Trophoblast cell (in vitro differentiated cells and primary cell): Measurements from ENCODE around the gene KCNMA1.

Source experiments
- DNase-seq, 2 donors: peaks; one replicate each; pipeline ENCODE4 v3.0.0-alpha.2; 2016
- H2AFZ ChIP-seq: 2 replicates; pipeline ENCODE4 v1.6.1; 2013; ENCODE audit warnings: low read length, moderate library complexity, mild to moderate bottlenecking; ENCODE audit not compliant: insufficient read depth, poor library complexity
- H2AK5ac ChIP-seq: 2 replicates; pipeline ENCODE4 v1.6.1; 2013; ENCODE audit warnings: mild to moderate bottlenecking, low read length
- H2BK120ac ChIP-seq: 2 replicates; pipeline ENCODE4 v1.6.1; 2013; ENCODE audit warnings: low read length, mild to moderate bottlenecking, moderate library complexity; ENCODE audit not compliant: insufficient read depth, poor library complexity
- H2BK12ac ChIP-seq: 2 replicates; pipeline ENCODE4 v1.6.1; 2013; ENCODE audit warnings: mild to moderate bottlenecking, low read length, moderate library complexity
- H2BK5ac ChIP-seq: 2 replicates; pipeline ENCODE4 v1.6.1; 2013; ENCODE audit warnings: low read length, low read depth, moderate library complexity, mild to moderate bottlenecking; ENCODE audit not compliant: poor library complexity
- H3K14ac ChIP-seq: 2 replicates; pipeline ENCODE4 v1.6.1; 2013; ENCODE audit warnings: mild to moderate bottlenecking, low read length
- H3K18ac ChIP-seq: 2 replicates; pipeline ENCODE4 v1.6.1; 2013; ENCODE audit warnings: mild to moderate bottlenecking, low read length
- H3K23ac ChIP-seq: 2 replicates; pipeline ENCODE4 v1.6.1; 2013; ENCODE audit warnings: low read length
- H3K27ac ChIP-seq: 2 replicates; pipeline ENCODE4 v1.5.1; 2013; ENCODE audit warnings: low read depth, mild to moderate bottlenecking, inconsistent platforms, low read length, moderate library complexity
- H3K27me3 ChIP-seq: 2 replicates; pipeline ENCODE4 v1.6.1; 2013; ENCODE audit warnings: inconsistent platforms, mild to moderate bottlenecking, low read length, moderate library complexity; ENCODE audit not compliant: insufficient read depth
- H3K36me3 ChIP-seq, 2 experiments: 1 replicate in 1 of 2; 2 replicates in 1 of 2; pipeline ENCODE4 v1.6.1; 2013; ENCODE audit warnings: low read length in 2 of 2, mild to moderate bottlenecking in 2 of 2, moderate library complexity in 1 of 2; ENCODE audit not compliant: insufficient read depth in 2 of 2, control insufficient read depth in 1 of 2
- H3K4ac ChIP-seq: 2 replicates; pipeline ENCODE4 v1.6.1; 2013; ENCODE audit warnings: low read depth, mild to moderate bottlenecking, low read length, moderate library complexity
- H3K4me1 ChIP-seq, 2 experiments: 1 replicate in 1 of 2; 2 replicates in 1 of 2; pipeline ENCODE4 v1.6.1; 2013; ENCODE audit warnings: low read length in 2 of 2, mild to moderate bottlenecking in 2 of 2, moderate library complexity in 1 of 2; ENCODE audit not compliant: insufficient read depth in 2 of 2, control insufficient read depth in 1 of 2
- H3K4me2 ChIP-seq: 2 replicates; pipeline ENCODE4 v1.6.1; 2013; ENCODE audit warnings: inconsistent platforms, mild to moderate bottlenecking, low read length, moderate library complexity
- H3K4me3 ChIP-seq: 2 replicates; pipeline ENCODE4 v1.5.1; 2013; ENCODE audit warnings: mild to moderate bottlenecking, low read depth, low read length, inconsistent platforms
- H3K79me1 ChIP-seq: one replicate; pipeline ENCODE4 v1.6.1; 2013; ENCODE audit warnings: low read length
- H3K79me2 ChIP-seq: 2 replicates; pipeline ENCODE4 v1.6.1; 2013; ENCODE audit warnings: low read length, mild to moderate bottlenecking; ENCODE audit not compliant: control insufficient read depth, insufficient read depth, poor library complexity
- H3K9ac ChIP-seq: 2 replicates; pipeline ENCODE4 v1.6.1; 2013; ENCODE audit warnings: mild to moderate bottlenecking, low read length
- H3K9me3 ChIP-seq: 2 replicates; pipeline ENCODE4 v1.6.1; 2013; ENCODE audit warnings: low read depth, mild to moderate bottlenecking, control low read depth, inconsistent platforms, low read length; ENCODE audit not compliant: insufficient read depth
- H4K12ac ChIP-seq: 2 replicates; pipeline ENCODE4 v1.6.1; 2013; ENCODE audit warnings: low read depth, mild to moderate bottlenecking, low read length, moderate library complexity
- H4K8ac ChIP-seq: 2 replicates; pipeline ENCODE4 v1.6.1; 2013; ENCODE audit warnings: low read depth, mild to moderate bottlenecking, low read length, moderate library complexity
- H4K91ac ChIP-seq: one replicate; pipeline ENCODE4 v1.6.1; 2013; ENCODE audit warnings: low read depth, mild to moderate bottlenecking, low read length, moderate library complexity
- WGBS: extraction: QIAGEN DNeasy Blood & Tissue Kit; methylation state at CpG from one replicate; pipeline ENCODE4 v1.1.7; 2013; ENCODE audit warnings: missing lambda C conversion rate; ENCODE audit not compliant: insufficient read length, insufficient coverage; ENCODE audit errors: extremely low coverage; 5-methylcytosine and 5-hydroxymethylcytosine counted together

KCNMA1 gene

GRCh38 chr10:77566914-77567566 is 70.6 kb downstream of the KCNMA1 start:
- Histone ChIP-seq H2AK5ac (no peak overlapping the region), H2AFZ (no peak overlapping the region), H3K79me1 (peaks cover 2% of the 10 kb centered on the region), H3K14ac (no peak overlapping the region), H3K18ac (no peak overlapping the region), H4K91ac (peak overlapping the region; percentile 0), H3K4me1 (peaks cover 19 to 27% of the 10 kb centered on the region in 2 experiments), H3K4me2 (no peak overlapping the region), H3K4me3 (no peak overlapping the region), H3K36me3 (peaks cover 4 to 5% of the 10 kb centered on the region in 2 experiments), H2BK120ac (no peak overlapping the region), H2BK12ac (no peak overlapping the region), H3K23ac (no peak overlapping the region), H4K12ac (no peak overlapping the region), H4K8ac (no peak overlapping the region), H3K4ac (no peak overlapping the region), H3K27me3 (no peaks in the 10 kb centered on the region), H3K79me2 (no peaks in the 10 kb centered on the region), H3K9me3 (no peaks in the 10 kb centered on the region), H3K27ac (no peak overlapping the region), H2BK5ac (no peak overlapping the region), H3K9ac (no peak overlapping the region)
- no CpG with 5 or more reads among the region's 13 CpGs for WGBS
- no peak for DNase-seq

DNA sequence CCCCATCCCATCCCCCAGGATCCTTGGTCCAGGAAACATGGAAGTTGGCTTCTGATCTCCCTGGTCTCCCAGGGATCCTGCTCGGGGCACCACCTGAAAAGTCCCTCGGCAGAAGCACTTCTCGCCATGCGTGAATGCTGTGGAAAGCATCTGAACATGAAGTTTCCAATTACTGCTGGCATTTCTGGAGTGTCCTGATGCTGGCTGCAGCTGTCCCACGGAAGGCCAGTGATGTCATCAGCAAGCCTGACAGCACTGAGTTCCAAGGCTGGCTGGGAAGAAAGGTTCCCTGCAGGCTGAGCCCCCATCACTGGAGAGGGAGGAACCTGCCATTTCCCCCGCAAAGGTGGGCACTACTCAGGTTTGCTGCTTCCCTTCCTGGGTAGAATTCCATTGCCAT is 71.4 kb downstream of the KCNMA1 start:
- Histone ChIP-seq H3K9ac (no peak overlapping the region), H2BK12ac (no peak overlapping the region), H3K18ac (no peak overlapping the region), H4K12ac (no peak overlapping the region), H2BK120ac (no peak overlapping the region), H3K4me3 (no peak overlapping the region), H4K8ac (no peak overlapping the region), H3K27me3 (no peaks in the 10 kb centered on the region), H2BK5ac (no peak overlapping the region), H3K36me3 (peaks cover 4 to 5% of the 10 kb centered on the region in 2 experiments), H3K27ac (no peak overlapping the region), H3K9me3 (no peaks in the 10 kb centered on the region), H2AFZ (no peak overlapping the region), H2AK5ac (no peak overlapping the region), H3K23ac (no peak overlapping the region), H3K4me2 (no peak overlapping the region), H3K79me2 (no peaks in the 10 kb centered on the region), H4K91ac (no peak overlapping the region), H3K4me1 (peaks cover 19 to 24% of the 10 kb centered on the region in 2 experiments), H3K14ac (no peak overlapping the region), H3K4ac (no peak overlapping the region), H3K79me1 (peaks cover 2% of the 10 kb centered on the region)
- no CpG with 5 or more reads among the region's 6 CpGs for WGBS
- DNase-seq: peak; percentile 61 to 67

- Histone ChIP-seq H4K91ac (no peak overlapping the region), H3K36me3 (peaks cover 3 to 4% of the 10 kb centered on the region in 2 experiments), H2BK120ac (no peak overlapping the region), H3K4me1 (peaks cover 19 to 23% of the 10 kb centered on the region in 2 experiments), H3K27ac (peak overlapping the region; percentile 48), H3K27me3 (no peaks in the 10 kb centered on the region), H3K18ac (no peak overlapping the region), H3K14ac (no peak overlapping the region), H2BK12ac (no peak overlapping the region), H3K4me3 (no peak overlapping the region), H4K8ac (no peak overlapping the region), H3K4ac (no peak overlapping the region), H2AK5ac (no peak overlapping the region), H3K9ac (no peak overlapping the region), H4K12ac (no peak overlapping the region), H3K79me1 (peaks cover 2% of the 10 kb centered on the region), H3K79me2 (no peaks in the 10 kb centered on the region), H2AFZ (no peak overlapping the region), H3K4me2 (peak overlapping the region; percentile 28), H3K9me3 (no peaks in the 10 kb centered on the region), H2BK5ac (no peak overlapping the region), H3K23ac (no peak overlapping the region)
- no peak for DNase-seq
- WGBS: no CpG with 5 or more reads among the region's 4 CpGs
These were observed 72.0 kb downstream of the KCNMA1 start for GRCh38 chr10:77565590-77566023.

DNA sequence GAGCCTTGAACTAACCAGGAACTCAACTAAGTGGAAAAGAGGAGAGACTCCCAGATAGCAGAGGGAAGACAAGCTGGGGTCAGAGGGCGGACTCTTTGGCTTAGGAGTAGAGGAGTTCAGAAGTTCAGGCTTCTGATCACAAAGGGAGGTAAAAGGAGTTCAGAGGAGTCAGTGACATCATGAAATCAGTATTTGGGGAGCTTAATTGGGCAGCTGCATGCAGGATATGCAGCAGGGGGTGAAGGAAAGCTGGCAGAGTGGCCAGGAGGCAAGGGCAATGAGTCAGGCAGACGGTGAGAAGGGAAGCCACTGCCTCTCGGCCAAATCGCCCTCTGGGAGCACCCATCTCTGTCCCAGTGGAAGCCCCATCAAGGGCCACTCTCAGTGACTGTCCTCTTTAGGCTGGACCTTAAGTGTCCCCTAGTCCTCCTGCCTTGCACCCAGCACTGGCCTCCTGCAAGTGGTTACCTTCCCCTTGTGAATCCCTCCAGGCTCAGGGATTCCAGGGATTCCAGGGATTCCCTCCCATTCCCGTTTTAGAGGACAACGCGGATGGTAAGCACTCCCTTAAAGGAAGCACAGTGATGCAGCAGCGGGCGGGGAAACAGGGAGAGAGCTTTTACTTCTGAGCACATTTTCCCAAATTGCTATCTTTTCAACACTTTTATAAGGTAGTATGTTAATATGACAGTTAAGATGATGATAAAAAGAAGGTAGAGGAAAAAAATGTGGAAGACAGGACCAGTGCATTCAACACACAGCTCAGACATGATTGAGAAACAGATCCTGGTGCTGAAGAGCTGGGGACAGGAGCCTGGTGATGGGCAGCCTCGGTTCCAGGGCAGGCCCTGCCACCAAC is 72.6 kb downstream of the KCNMA1 start:
- no peak for DNase-seq
- Histone ChIP-seq H4K8ac (peak overlapping the region; percentile 61), H2BK12ac (peak overlapping the region; percentile 50), H3K4me1 (peaks cover 19 to 23% of the 10 kb centered on the region in 2 experiments), H3K4me2 (peak overlapping the region; percentile 28), H3K4me3 (no peak overlapping the region), H3K23ac (no peak overlapping the region), H2AFZ (no peak overlapping the region), H3K36me3 (peaks cover 4 to 5% of the 10 kb centered on the region in 2 experiments), H3K9ac (no peak overlapping the region), H4K12ac (no peak overlapping the region), H3K79me2 (no peaks in the 10 kb centered on the region), H3K18ac (peak overlapping the region; percentile 7), H3K27me3 (no peaks in the 10 kb centered on the region), H4K91ac (peak overlapping the region; percentile 3), H2BK120ac (peak overlapping the region; percentile 52), H3K14ac (peak overlapping the region; percentile 59), H3K79me1 (peaks cover 2% of the 10 kb centered on the region), H2AK5ac (peak overlapping the region; percentile 2), H3K4ac (no peak overlapping the region), H2BK5ac (peak overlapping the region; percentile 50), H3K9me3 (no peaks in the 10 kb centered on the region), H3K27ac (peak overlapping the region; percentile 62)
- no CpG with 5 or more reads among the region's 10 CpGs for WGBS
